H1 (cell line): ENCODE measurements around the gene LSR. TPM values are rescaled to one million over a fixed set of nuclear protein-coding genes. Genes with fewer than 3 reads are reported as not detected.

Source experiments
- CTCF ChIA-PET: fragments of 300-600 bp; sonication (Branson Sonifier 250); formaldehyde crosslinking; loops from one replicate; lab custom pipeline; 2021; ENCODE audit not compliant: partially characterized antibody; lab: Charles Lee
- POLR2A ChIA-PET: fragments of 300-600 bp; sonication (Branson Sonifier 250); formaldehyde crosslinking; loops from one replicate; lab custom pipeline; 2021; ENCODE audit warnings: inconsistent platforms; ENCODE audit not compliant: partially characterized antibody; lab: Charles Lee
- DNase-seq, 2 experiments: peaks; one replicate each; pipeline versions ENCODE4 v3.0.0 to v3.0.0-alpha.2; 2010 to 2022; ENCODE audit warnings: low spot score in 2 of 2, low read depth in 1 of 2, mixed read lengths in 1 of 2
- FAIRE-seq: peaks from 2 replicates; lab custom pipeline; 2011; peaks lifted over from hg19 to GRCh38; lab: Jason Lieb, UNC
- H2AFZ ChIP-seq: 2 replicates; pipeline ENCODE4 v1.8.1; 2012; ENCODE audit warnings: low read length, inconsistent platforms
- H2AK5ac ChIP-seq: 2 replicates; pipeline ENCODE4 v1.6.1; 2013; ENCODE audit warnings: low read depth, low read length
- H2BK120ac ChIP-seq: replicated peaks from 2 replicates; pipeline ENCODE3; 2013; ENCODE audit warnings: low read depth, low read length, inconsistent platforms
- H2BK12ac ChIP-seq: 2 replicates; pipeline ENCODE4 v1.6.1; 2013; ENCODE audit warnings: low read depth, low read length
- H2BK15ac ChIP-seq: 2 replicates; pipeline ENCODE4 v1.6.1; 2013; ENCODE audit warnings: low read length
- H2BK20ac ChIP-seq: 2 replicates; pipeline ENCODE4 v1.6.1; 2013; ENCODE audit warnings: low read length
- H2BK5ac ChIP-seq: 2 replicates; pipeline ENCODE4 v1.6.1; 2013; ENCODE audit warnings: low read depth, low read length
- H3K14ac ChIP-seq: 2 replicates; pipeline ENCODE4 v1.6.1; 2013; ENCODE audit warnings: inconsistent platforms; ENCODE audit not compliant: insufficient read length
- H3K18ac ChIP-seq: 2 replicates; pipeline ENCODE4 v1.6.1; 2013; ENCODE audit warnings: low read length; ENCODE audit errors: extremely low read depth
- H3K23ac ChIP-seq: 2 replicates; pipeline ENCODE4 v1.6.1; 2013; ENCODE audit warnings: inconsistent platforms; ENCODE audit not compliant: insufficient read length
- H3K23me2 ChIP-seq: 2 replicates; pipeline ENCODE4 v1.6.1; 2013; ENCODE audit warnings: low read depth, low read length
- H3K27ac ChIP-seq: 2 replicates; pipeline ENCODE4 v1.6.1; 2011; ENCODE audit warnings: low read depth, low read length, inconsistent platforms
- H3K27me3 ChIP-seq, 4 experiments: replicated peaks in 1 of 4; 1 replicate in 1 of 4; 2 replicates in 3 of 4; pipeline versions ENCODE4 v1.6.1 to v1.8.1; 2011 to 2013; ENCODE audit warnings: low read length in 3 of 4, mild to moderate bottlenecking in 3 of 4, inconsistent platforms in 2 of 4, mixed read lengths in 2 of 4, moderate library complexity in 1 of 4; ENCODE audit not compliant: control insufficient read depth in 3 of 4, insufficient read depth in 3 of 4; ENCODE audit errors: extremely low read depth in 1 of 4
- H3K36me3 ChIP-seq, 4 experiments: 2 replicates each; pipeline versions ENCODE4 v1.6.1 to v1.8.1; 2011 to 2013; ENCODE audit warnings: mild to moderate bottlenecking in 4 of 4, low read length in 3 of 4, moderate library complexity in 2 of 4, control low read depth in 1 of 4, inconsistent platforms in 1 of 4; ENCODE audit not compliant: insufficient read depth in 4 of 4, control insufficient read depth in 2 of 4
- H3K4ac ChIP-seq: replicated peaks from 2 replicates; pipeline ENCODE3; 2013; ENCODE audit warnings: low read length, low read depth, mixed read lengths, inconsistent platforms; ENCODE audit not compliant: insufficient read length
- H3K4me1 ChIP-seq, 4 experiments: replicated peaks in 1 of 4; 1 replicate in 1 of 4; 2 replicates in 3 of 4; pipeline versions ENCODE4 v1.6.1 to v1.8.1; 2011 to 2013; ENCODE audit warnings: low read length in 3 of 4, inconsistent platforms in 2 of 4, mixed read lengths in 1 of 4; ENCODE audit not compliant: insufficient read depth in 4 of 4, control insufficient read depth in 3 of 4
- H3K4me2 ChIP-seq, 2 experiments: 2 replicates each; pipeline versions ENCODE4 v1.6.1 to v1.8.1; 2011 to 2013; ENCODE audit warnings: low read depth in 2 of 2, low read length in 2 of 2, control low read depth in 1 of 2, inconsistent platforms in 1 of 2, mild to moderate bottlenecking in 1 of 2; ENCODE audit not compliant: insufficient read depth in 1 of 2
- H3K4me3 ChIP-seq, 4 experiments: fragments of 200-600, 300-600 bp in 1 of 4; sonication (generic), shearing (Covaris generic), sonication (Bioruptor Twin) in 1 of 4; 2 replicates each; pipeline versions ENCODE4 v1.5.1 to v1.8.1; 2011 to 2016; ENCODE audit warnings: low read length in 4 of 4, low read depth in 3 of 4, control low read depth in 2 of 4, inconsistent platforms in 2 of 4, mild to moderate bottlenecking in 2 of 4, mixed read lengths in 1 of 4, moderate library complexity in 1 of 4; ENCODE audit not compliant: insufficient read depth in 2 of 4; ENCODE audit errors: extremely low read depth in 1 of 4
- H3K56ac ChIP-seq: replicated peaks from 2 replicates; pipeline ENCODE3; 2013; ENCODE audit warnings: low read depth, mild to moderate bottlenecking, mixed read lengths, low read length, inconsistent platforms; ENCODE audit not compliant: insufficient read length
- H3K79me1 ChIP-seq: 2 replicates; pipeline ENCODE4 v1.6.1; 2013; ENCODE audit warnings: low read depth, low read length, control low read depth
- H3K79me2 ChIP-seq, 2 experiments: 2 replicates each; pipeline versions ENCODE4 v1.6.1 to v1.8.1; 2012 to 2013; ENCODE audit warnings: low read length in 2 of 2, mild to moderate bottlenecking in 2 of 2, inconsistent platforms in 1 of 2; ENCODE audit not compliant: insufficient read depth in 2 of 2, control insufficient read depth in 1 of 2
- H3K9ac ChIP-seq, 4 experiments: replicated peaks in 1 of 4; 1 replicate in 1 of 4; 2 replicates in 3 of 4; pipeline versions ENCODE4 v1.6.1 to v1.8.1; 2011 to 2013; ENCODE audit warnings: low read depth in 3 of 4, low read length in 3 of 4, control low read depth in 2 of 4, mild to moderate bottlenecking in 2 of 4, moderate library complexity in 2 of 4, inconsistent platforms in 1 of 4; ENCODE audit errors: extremely low read depth in 1 of 4
- H3K9me3 ChIP-seq, 2 experiments: 2 replicates each; pipeline versions ENCODE4 v1.6.1 to v1.8.1; 2012 to 2013; ENCODE audit warnings: mild to moderate bottlenecking in 2 of 2, moderate library complexity in 2 of 2, control low read depth in 1 of 2, inconsistent platforms in 1 of 2, low read depth in 1 of 2, low read length in 1 of 2, mixed read lengths in 1 of 2; ENCODE audit not compliant: insufficient read depth in 2 of 2
- H4K20me1 ChIP-seq, 2 experiments: replicated peaks in 1 of 2; 2 replicates each; pipeline versions ENCODE3 to v1.8.1; 2011 to 2013; ENCODE audit warnings: inconsistent platforms in 2 of 2, low read length in 2 of 2, mild to moderate bottlenecking in 1 of 2; ENCODE audit not compliant: insufficient read depth in 2 of 2, control insufficient read depth in 1 of 2
- H4K5ac ChIP-seq: 2 replicates; pipeline ENCODE4 v1.6.1; 2013; ENCODE audit warnings: low read length, low read depth, mixed read lengths, inconsistent platforms; ENCODE audit not compliant: insufficient read length
- H4K8ac ChIP-seq: 2 replicates; pipeline ENCODE4 v1.8.0; 2013; ENCODE audit warnings: mild to moderate bottlenecking, moderate library complexity, low read length, inconsistent platforms; ENCODE audit not compliant: insufficient read depth; ENCODE audit errors: extremely low read depth
- H4K91ac ChIP-seq: replicated peaks from 2 replicates; pipeline ENCODE3; 2013; ENCODE audit warnings: low read length, mixed read lengths, inconsistent platforms; ENCODE audit not compliant: insufficient read length
- KDM4A ChIP-seq: IDR thresholded peaks from one replicate; pipeline ENCODE4 v1.7.1; 2012; ENCODE audit warnings: low read depth, mild to moderate bottlenecking, moderate library complexity, low read length, inconsistent platforms; ENCODE audit not compliant: severe bottlenecking
- POLR2A ChIP-seq, 2 experiments: IDR thresholded peaks; 1 replicate in 1 of 2; 2 replicates in 1 of 2; pipeline ENCODE4 v1.6.1; 2011; ENCODE audit warnings: low read depth in 2 of 2, low read length in 2 of 2, mild to moderate bottlenecking in 2 of 2; ENCODE audit errors: control extremely low read depth in 1 of 2
- POU5F1 ChIP-seq: IDR thresholded peaks from 2 replicates; pipeline ENCODE4 v1.6.1; 2011; ENCODE audit warnings: low read depth, mild to moderate bottlenecking, low read length, moderate library complexity
- RFX5 ChIP-seq: IDR thresholded peaks from 2 replicates; pipeline ENCODE4 v1.6.1; 2011; ENCODE audit warnings: low read depth, low read length, improper control_type of control experiment, borderline replicate concordance
- SAP30 ChIP-seq: fragments of 300-600 bp; sonication (generic); IDR thresholded peaks from 2 replicates; pipeline ENCODE4 v1.7.1; 2012; ENCODE audit warnings: low read length, moderate library complexity, mild to moderate bottlenecking, inconsistent platforms; ENCODE audit not compliant: insufficient read depth, insufficient replicate concordance
- TAF7 ChIP-seq: optimal IDR thresholded peaks from 2 replicates; pipeline ENCODE3; 2011; ENCODE audit warnings: low read depth, mild to moderate bottlenecking, inconsistent platforms, low read length, moderate library complexity, borderline replicate concordance
- TEAD4 ChIP-seq: IDR thresholded peaks from 2 replicates; pipeline ENCODE4 v1.6.1; 2012; ENCODE audit warnings: low read depth, low read length, inconsistent platforms, mixed read lengths
- WGBS, 2 experiments: shearing (Covaris generic) in 1 of 2; methylation state at CpG; one replicate each; pipeline versions ENCODE4 v1.1.6 to v1.1.7; 2013 to 2015; ENCODE audit warnings: low lambda C conversion rate in 2 of 2, mixed read lengths in 2 of 2, inconsistent platforms in 1 of 2, low coverage in 1 of 2, missing lambda C conversion rate in 1 of 2; ENCODE audit not compliant: insufficient replicate concordance in 2 of 2, insufficient coverage in 1 of 2, insufficient read length in 1 of 2; ENCODE audit errors: extremely low coverage in 1 of 2, missing lambda C conversion rate in 1 of 2; 5-methylcytosine and 5-hydroxymethylcytosine counted together
- polyA plus RNA-seq, 7 experiments: library from polyadenylated mRNA; depleted of rRNA in 3 of 7; stranded (reverse) in 5 of 7; unstranded in 2 of 7; fragments of >200 nt in 5 of 7; fragments of 200-250 nt in 2 of 7; gene quantifications; 1 replicate in 5 of 7; 2 replicates in 1 of 7; 4 replicates in 1 of 7; pipeline versions ENCODE4 v1.2.1 to v1.2.3, GENCODE V29; 2011 to 2013; ENCODE audit warnings: missing spikeins in 2 of 7, mixed read lengths in 2 of 7
- total RNA-seq: library from RNA; stranded (reverse); fragmentation: NEBNext Ultra II Directional; extraction: Animal tissue kit (Norgen Biotek cat#: 25700); gene quantifications from 2 replicates; pipeline ENCODE4 v1.2.1, GENCODE V29; 2021

LSR gene
- total and polyA plus RNA-seq, 2 of the 8 experiments (the other 6 are each of a cell fraction or from before 2014, with no cell fraction given) = 159 to 186 TPM

DNA sequence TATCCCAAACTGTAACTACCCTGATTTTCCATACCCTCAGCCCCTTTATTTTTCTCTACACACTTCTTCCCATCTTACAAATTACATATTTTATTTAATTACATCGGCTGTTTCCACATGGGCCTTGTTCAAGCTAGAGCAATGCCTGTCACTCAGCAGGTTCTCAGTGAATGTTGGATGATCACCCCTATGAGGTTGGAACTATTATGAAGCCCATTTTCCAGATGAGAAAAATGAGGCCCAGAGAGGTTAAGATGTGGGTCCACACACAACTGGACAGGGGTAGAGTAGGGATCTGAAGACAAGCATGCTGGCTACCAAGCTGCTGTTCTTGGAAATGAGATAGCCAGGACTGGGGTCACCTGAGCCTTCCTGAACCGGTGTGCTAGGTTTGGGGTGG is 53.2 kb downstream of the LSR start:
- no peak overlapping the region for H2AFZ ChIP-seq
- H3K4me1 ChIP-seq = 0 out of 7 replicates have a peak, but pooled peaks cover 0 to 2% (median 0%) of the 10 kb centered on the region in 4 experiments
- no peak overlapping the region for H2BK120ac ChIP-seq
- H4K5ac ChIP-seq = no peak overlapping the region
- H3K23me2 ChIP-seq = peaks cover 19% of the 10 kb centered on the region; the same call in 1 of the 2 replicates
- no peak for DNase-seq
- TF ChIP-seq POU5F1 = no peak
- TF ChIP-seq RFX5 = no peak
- no peak for TF ChIP-seq KDM4A
- TF ChIP-seq SAP30 = no peak
- no peak for TF ChIP-seq POLR2A (IDR thresholded peaks at IDR 0.05; ENCODE audit: control extremely low read depth in 1 of 2, low read depth in 2 of 2, low read length in 2 of 2)
- no peak for TF ChIP-seq TEAD4
- no peak for TF ChIP-seq TAF7
- TF ChIP-seq, all 59 proteins: peak for 0
- ChIA-PET POLR2A (interaction anchor here (1.4 kb wide), 1 partner anchor 21 kb away, joined by 3 read pairs; no protein-coding TSS in a partner anchor), CTCF (no interaction called here)
- Histone ChIP-seq H3K4ac (no peak overlapping the region), H3K27me3 (peaks cover 0 to 12% (median 2%) of the 10 kb centered on the region in 4 experiments; a peak in 1 of 7 replicates), H4K20me1 (peaks cover 0 to 21% of the 10 kb centered on the region in 2 experiments), H2BK12ac (no peak overlapping the region), H2AK5ac (no peak overlapping the region), H4K8ac (no peak overlapping the region), H3K18ac (no peak overlapping the region), H2BK20ac (no peak overlapping the region), H3K36me3 (no peaks in the 10 kb centered on the region; a peak in 1 of 8 replicates), H3K27ac (no peak overlapping the region), H3K56ac (no peak overlapping the region), H2BK5ac (no peak overlapping the region), H3K79me1 (peaks cover 3% of the 10 kb centered on the region; the same call in 1 of the 2 replicates), H3K79me2 (no peaks in the 10 kb centered on the region), H3K9me3 (no peaks in the 10 kb centered on the region; a peak in 1 of 4 replicates), H3K4me3 (no peak overlapping the region), H3K14ac (no peak overlapping the region), H3K4me2 (no peak overlapping the region), H3K23ac (no peak overlapping the region), H3K9ac (no peak overlapping the region), H4K91ac (no peak overlapping the region), H2BK15ac (no peak overlapping the region)
- FAIRE-seq = no peak
- WGBS, 2 experiments = 88 to 100% methylated on average over 1 to 2 of the region's 2 CpGs
